Measurements from ENCODE around the gene DKK3.

DKK3 gene

GRCh38 chr11:11952036-11952435, 56.4 kb downstream of the DKK3 start:
- H3K9ac ChIP-seq (ENCODE audit: low read length) = no peak overlapping the region

GRCh38 chr11:11949482-11949881, 58.9 kb downstream of the DKK3 start:
- no peaks in the 10 kb centered on the region for H3K79me2 ChIP-seq (ENCODE audit: insufficient read depth, low read length)
- H3F3A ChIP-seq (ENCODE audit: insufficient read depth) = no peaks in the 10 kb centered on the region
- no peak overlapping the region for H3K9ac ChIP-seq (ENCODE audit: low read length)
- H4K20me1 ChIP-seq (ENCODE audit: low read depth, low read length) = no peaks in the 10 kb centered on the region
- no peak overlapping the region for H3K4me2 ChIP-seq (ENCODE audit: low read depth, low read length, poor library complexity, severe bottlenecking)
- H3K9me2 ChIP-seq (replicated peaks; ENCODE audit: insufficient read depth, low read length) = no peaks in the 10 kb centered on the region
- no peaks in the 10 kb centered on the region for H3K9me3 ChIP-seq (ENCODE audit: insufficient read depth, low read length)
- no peak overlapping the region for H2AFZ ChIP-seq (ENCODE audit: low read depth, low read length, severe bottlenecking)
- H3K27ac ChIP-seq (ENCODE audit: low read depth, low read length) = no peak overlapping the region
- H3K27me3 ChIP-seq (ENCODE audit: low read length) = no peaks in the 10 kb centered on the region
- no peak overlapping the region for H3K4me3 ChIP-seq (ENCODE audit: insufficient read depth, low read length, poor library complexity, severe bottlenecking)
- TF ChIP-seq CTCF (IDR thresholded peaks at IDR 0.05; ENCODE audit: insufficient read depth, low read length, poor library complexity, severe bottlenecking) = no peak
- no peak for TF ChIP-seq EZH2phosphoT487 (conservative IDR thresholded peaks at IDR 0.05; ENCODE audit: low read length)
- peaks cover 16% of the 10 kb centered on the region; the same call in 1 of the 2 replicates for H3K36me3 ChIP-seq (ENCODE audit: low read length)

More at GRCh38 chr11:11952036-11952435, 56.4 kb downstream of the DKK3 start:
- Histone ChIP-seq H3K9me2 (replicated peaks; ENCODE audit: insufficient read depth, low read length) (no peaks in the 10 kb centered on the region), H2AFZ (ENCODE audit: low read depth, low read length, severe bottlenecking) (no peak overlapping the region), H3K4me2 (ENCODE audit: low read depth, low read length, poor library complexity, severe bottlenecking) (no peak overlapping the region), H3K4me3 (ENCODE audit: insufficient read depth, low read length, poor library complexity, severe bottlenecking) (no peak overlapping the region), H3F3A (ENCODE audit: insufficient read depth) (no peaks in the 10 kb centered on the region), H3K36me3 (ENCODE audit: low read length) (peaks cover 31% of the 10 kb centered on the region), H3K27ac (ENCODE audit: low read depth, low read length) (no peak overlapping the region), H3K9me3 (ENCODE audit: insufficient read depth, low read length) (no peaks in the 10 kb centered on the region), H4K20me1 (ENCODE audit: low read depth, low read length) (no peaks in the 10 kb centered on the region), H3K27me3 (ENCODE audit: low read length) (no peaks in the 10 kb centered on the region), H3K79me2 (ENCODE audit: insufficient read depth, low read length) (no peaks in the 10 kb centered on the region)
- TF ChIP-seq EZH2phosphoT487 (conservative IDR thresholded peaks at IDR 0.05; ENCODE audit: low read length) (no peak), CTCF (IDR thresholded peaks at IDR 0.05; ENCODE audit: insufficient read depth, low read length, poor library complexity, severe bottlenecking) (no peak)

- Histone ChIP-seq H3K27me3 (ENCODE audit: low read length) (no peaks in the 10 kb centered on the region), H3K79me2 (ENCODE audit: insufficient read depth, low read length) (no peaks in the 10 kb centered on the region), H3K9ac (ENCODE audit: low read length) (no peak overlapping the region), H3K36me3 (ENCODE audit: low read length) (peaks cover 15% of the 10 kb centered on the region; the same call in 1 of the 2 replicates), H3K4me3 (ENCODE audit: insufficient read depth, low read length, poor library complexity, severe bottlenecking) (no peak overlapping the region), H4K20me1 (ENCODE audit: low read depth, low read length) (no peaks in the 10 kb centered on the region), H3K9me2 (replicated peaks; ENCODE audit: insufficient read depth, low read length) (no peaks in the 10 kb centered on the region), H3K9me3 (ENCODE audit: insufficient read depth, low read length) (no peaks in the 10 kb centered on the region), H3F3A (ENCODE audit: insufficient read depth) (no peaks in the 10 kb centered on the region), H3K4me2 (ENCODE audit: low read depth, low read length, poor library complexity, severe bottlenecking) (no peak overlapping the region), H3K27ac (ENCODE audit: low read depth, low read length) (no peak overlapping the region), H2AFZ (ENCODE audit: low read depth, low read length, severe bottlenecking) (no peak overlapping the region)
- TF ChIP-seq CTCF (IDR thresholded peaks at IDR 0.05; ENCODE audit: insufficient read depth, low read length, poor library complexity, severe bottlenecking) = no peak
- no peak for TF ChIP-seq EZH2phosphoT487 (conservative IDR thresholded peaks at IDR 0.05; ENCODE audit: low read length)
Measured at GRCh38 chr11:11948242-11948947, 60.0 kb downstream of the DKK3 start.
